ENCODE data around the gene ITGB2. TPM values are rescaled to one million over a fixed set of nuclear protein-coding genes. Genes with fewer than 3 reads are reported as not detected.
A peak's percentile ranks its signal among the peaks of the same experiment; 100 is the strongest.

The ITGB2 gene
- 56.8 TPM for total RNA-seq (ENCODE audit: insufficient read depth, low replicate concordance)

DNA sequence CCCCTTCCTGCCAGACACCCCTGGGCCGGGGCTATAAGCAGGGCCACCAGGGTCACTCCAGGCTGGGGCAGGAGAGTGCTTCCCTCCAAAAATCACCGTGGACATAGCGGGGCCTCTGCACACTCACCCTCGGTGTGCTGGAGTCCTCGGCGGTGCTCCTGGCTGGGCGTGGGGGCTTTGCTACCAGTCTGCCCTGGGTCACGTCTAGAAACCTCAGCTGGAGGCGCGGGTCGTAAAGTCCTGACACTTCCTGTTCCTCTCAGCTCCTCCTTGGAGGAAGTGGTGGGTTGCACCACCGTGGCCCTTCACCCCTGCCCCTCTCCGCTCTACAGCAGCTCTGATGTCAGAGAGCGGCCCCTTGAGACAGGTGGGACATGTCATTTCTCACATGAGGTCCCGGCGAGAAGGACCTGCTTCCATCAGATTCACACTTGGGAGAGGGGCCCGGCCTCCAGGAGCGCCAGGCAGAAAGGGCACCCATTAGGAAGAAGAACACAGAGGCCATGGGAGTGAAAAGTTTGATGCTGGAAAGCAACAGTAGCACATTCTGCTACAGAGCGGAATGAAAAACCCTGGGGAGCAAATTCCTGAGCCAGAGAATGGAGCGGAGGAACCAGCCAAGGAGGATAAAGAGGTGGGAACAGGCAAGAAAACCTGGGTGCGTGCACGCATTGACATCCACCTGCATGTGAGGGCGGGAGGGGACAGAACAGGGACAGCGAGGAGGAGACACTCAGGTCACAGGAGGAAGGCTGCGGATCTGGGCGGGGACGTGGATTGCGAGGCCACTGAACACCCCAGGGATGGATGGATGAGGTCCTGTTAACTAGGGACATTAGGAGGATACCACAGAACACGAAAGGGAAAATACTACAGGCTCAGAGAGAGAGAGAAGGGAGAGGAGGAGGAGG, at the start of gene ITGB2:
Gene ITGB2 (minus strand): TSS at position 206 of the 911 bp plus-strand sequence. CDS start 10,117 bp downstream, outside the sequence.
- no peak for DNase-seq (ENCODE audit: low spot score)

- peak; percentile 45 for DNase-seq (ENCODE audit: low spot score)
Measured at GRCh38 chr21:44969931-44970755, 49.4 kb upstream of the ITGB2 start.

DNA sequence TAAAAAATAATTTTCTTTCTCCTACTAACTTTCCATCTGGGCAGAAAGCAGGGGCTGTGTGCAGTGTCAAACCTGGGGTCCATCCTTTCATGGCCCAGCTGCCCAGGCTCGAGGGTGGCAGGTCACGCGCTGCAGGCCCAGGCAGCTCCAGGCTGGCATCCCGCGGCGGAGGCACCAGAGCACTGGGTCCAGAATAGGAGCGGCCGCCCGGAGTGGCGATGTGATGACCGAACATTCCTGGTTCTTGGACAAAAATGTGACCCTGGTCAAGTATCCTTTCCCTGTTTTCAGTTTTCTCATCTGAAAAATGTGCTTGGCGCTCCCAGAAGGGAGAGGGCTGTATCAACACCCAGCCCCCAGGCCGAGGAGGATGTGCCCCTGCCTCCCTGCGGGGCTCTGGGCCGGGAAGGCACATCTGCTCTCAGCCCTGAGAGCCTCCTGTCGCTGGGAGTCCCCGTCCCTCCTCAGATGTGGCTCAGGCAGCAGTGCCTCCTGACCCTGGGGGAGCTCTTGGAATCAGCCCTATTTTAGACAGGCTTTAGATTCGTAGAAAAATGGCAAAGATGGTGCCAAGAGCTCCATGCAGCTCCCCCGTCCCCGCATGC, 48.5 kb upstream of the ITGB2 start:
- DNase-seq (ENCODE audit: low spot score) = no peak

DNA sequence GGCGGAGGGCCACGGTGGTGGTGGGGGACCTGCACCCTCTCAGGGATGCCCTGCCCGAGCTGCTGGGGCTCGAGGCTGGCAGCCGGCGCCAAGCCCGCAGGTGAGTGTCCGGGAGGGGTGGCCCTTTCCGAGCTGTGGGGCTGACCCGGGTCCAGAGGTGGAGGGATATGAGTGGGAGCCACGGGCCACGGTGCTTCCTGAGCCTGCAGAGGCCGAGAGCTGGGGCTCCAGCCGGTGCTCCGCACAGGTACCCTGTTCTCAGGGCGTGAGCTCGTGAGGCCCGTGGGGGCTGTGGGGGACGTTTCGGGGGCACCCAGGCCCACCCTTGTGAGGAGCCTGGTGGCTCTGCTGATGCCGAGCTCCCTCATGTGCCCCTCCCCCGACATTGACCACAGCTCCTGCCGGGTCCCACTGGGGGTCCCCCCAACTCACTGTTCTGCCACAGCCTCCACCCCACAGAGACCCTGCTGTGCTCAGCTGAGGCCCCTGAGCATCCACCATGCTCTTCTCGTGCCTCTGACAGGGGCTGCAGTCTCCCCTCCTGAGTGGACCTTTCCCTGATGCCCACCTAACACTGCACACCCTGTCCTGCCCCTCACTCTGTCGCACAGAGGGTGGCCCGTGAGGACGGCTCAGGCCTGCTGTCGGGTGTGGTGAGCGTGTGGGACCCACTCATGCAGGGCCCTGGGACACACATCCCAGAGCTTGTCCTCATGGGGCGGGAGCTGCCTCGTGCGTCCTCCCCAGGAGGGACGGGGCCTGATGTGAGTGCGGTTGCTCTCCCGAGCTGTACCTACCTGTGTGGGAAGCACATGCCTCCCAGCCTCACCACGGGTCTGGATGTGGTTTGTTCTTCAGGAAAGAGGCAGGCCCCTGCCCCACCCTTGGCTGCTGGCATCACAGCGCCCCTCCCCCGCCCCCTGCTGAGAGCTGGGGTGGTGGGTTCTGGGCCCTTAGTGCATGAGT, 46.7 kb upstream of the ITGB2 start:
- DNase-seq (ENCODE audit: low spot score) = no peak

DNA sequence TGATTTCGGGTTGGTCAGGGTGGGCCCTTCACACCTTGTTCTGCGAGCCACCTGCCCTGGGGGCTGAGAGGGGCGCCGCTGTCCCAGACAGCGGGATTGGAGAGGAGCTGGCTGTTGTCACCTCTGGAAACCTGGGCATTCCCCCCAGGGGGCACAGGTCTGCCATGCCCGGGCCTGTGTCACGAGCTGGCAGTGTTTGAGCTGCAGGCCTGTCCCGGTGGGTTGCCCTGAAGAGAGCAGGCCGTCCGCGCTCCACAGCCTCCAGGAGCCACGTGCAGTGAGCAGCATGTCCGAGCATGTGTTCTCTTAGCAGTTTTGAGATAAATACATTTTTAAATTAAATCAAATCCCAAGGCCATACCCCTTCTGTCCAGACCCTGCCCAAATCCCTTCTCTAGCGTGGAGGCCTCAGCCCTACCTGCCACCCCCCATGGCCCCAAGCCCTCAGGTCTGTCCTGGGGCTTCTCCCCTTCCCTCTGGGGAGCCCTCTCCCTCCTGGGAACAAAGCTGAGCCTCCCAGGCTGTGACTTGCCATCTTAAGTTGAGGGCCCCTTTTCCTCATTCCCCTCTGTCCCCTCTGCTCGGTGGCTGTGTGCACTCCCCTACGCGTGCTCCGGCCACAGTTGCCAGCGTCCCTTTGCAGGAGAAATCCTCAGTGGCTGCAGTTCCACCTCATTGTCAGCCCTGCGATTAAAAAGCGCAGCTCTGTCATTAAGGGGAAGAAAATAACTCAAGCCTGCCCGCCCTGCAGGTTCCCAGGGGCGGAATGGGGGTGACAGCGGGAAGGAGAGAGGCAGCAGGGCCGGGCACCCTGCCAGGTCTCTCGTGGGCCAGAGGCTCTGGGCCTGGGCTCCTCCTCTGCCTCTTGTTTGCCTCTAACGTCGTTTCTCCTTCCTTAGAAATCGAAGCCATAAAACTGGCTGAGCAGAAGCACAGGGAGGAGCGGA, 45.7 kb upstream of the ITGB2 start:
- peak; percentile 59 for DNase-seq (ENCODE audit: low spot score)

GRCh38 chr21:44965251-44966022, 44.7 kb upstream of the ITGB2 start:
- DNase-seq (ENCODE audit: low spot score) = no peak

GRCh38 chr21:44964381-44964780, 43.7 kb upstream of the ITGB2 start:
- DNase-seq (ENCODE audit: low spot score) = no peak

DNA sequence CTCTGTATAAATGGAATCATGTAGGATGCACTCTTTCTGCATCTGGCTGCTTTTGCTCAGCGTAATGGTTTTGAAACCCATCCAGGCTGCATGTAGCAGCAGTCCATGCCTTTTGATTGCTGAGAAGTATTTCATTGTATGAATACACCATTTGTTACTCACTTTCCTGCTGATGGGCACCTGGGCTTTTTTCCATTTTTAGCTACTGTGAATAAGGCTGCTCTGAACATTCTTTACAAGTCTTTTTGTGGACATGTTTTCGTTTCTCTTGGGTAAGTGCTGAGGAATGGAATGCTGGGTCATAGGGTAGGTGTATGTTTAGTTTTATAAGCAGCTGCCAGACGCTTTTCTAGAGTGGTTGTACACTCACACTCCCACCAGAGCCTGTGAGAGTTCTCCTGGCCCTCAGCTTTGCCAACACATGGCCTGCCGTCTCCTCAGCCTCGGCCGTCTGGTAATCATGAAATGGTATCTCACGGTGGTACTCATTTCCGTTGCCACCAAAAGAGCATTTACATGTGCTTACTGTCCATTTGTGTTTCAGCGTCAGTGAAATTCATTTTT, 41.8 kb upstream of the ITGB2 start:
- DNase-seq (ENCODE audit: low spot score) = peak; percentile 77

DNA sequence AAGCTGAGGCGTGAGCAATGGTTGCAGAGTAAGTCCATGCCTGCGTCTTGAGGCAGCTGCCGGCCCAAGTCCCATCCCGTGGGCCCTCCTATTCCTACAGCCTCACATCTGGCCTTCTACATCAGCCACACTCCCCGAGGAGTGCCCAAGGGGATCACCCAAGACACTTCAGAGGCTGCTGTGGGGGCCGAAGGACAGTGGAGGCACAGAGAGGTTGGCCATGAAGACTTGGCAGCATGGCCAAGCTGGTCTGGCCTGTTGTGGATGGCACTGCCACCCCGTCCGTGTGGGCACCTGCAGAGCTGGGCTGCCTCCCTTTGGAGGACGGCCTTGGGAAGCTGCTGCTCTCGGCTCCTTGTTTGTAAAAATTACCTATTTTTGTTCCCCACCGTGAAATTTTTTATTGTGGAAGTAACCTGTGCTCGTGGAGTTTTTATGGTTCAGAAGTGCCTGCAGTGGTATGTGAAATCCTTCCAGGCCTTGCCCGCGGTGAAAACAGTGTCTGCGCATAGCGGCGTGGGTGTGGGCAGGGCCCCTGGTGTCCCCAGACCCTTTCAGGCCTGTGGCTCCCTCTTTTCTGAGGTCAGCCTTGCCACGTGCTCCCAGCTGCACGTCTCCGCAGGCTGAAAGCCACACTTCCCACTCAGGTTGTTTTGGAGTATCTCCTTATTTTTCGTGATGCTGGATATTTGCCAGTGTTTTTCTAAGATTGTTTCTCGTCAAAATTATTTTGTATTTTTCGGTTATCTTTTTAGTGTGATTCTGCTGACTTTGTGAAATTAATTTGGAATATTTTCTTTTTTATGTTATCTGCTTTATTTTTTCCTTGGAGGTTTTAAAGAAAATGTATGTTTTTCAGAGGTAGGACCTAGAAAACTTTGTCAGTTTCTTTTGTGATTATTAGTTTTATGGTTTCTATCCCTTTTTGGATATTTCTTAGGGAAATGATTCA, 39.7 kb upstream of the ITGB2 start:
- no peak for DNase-seq (ENCODE audit: low spot score)

GRCh38 chr21:44959376-44960091, 38.8 kb upstream of the ITGB2 start:
- DNase-seq (ENCODE audit: low spot score) = no peak

DNA sequence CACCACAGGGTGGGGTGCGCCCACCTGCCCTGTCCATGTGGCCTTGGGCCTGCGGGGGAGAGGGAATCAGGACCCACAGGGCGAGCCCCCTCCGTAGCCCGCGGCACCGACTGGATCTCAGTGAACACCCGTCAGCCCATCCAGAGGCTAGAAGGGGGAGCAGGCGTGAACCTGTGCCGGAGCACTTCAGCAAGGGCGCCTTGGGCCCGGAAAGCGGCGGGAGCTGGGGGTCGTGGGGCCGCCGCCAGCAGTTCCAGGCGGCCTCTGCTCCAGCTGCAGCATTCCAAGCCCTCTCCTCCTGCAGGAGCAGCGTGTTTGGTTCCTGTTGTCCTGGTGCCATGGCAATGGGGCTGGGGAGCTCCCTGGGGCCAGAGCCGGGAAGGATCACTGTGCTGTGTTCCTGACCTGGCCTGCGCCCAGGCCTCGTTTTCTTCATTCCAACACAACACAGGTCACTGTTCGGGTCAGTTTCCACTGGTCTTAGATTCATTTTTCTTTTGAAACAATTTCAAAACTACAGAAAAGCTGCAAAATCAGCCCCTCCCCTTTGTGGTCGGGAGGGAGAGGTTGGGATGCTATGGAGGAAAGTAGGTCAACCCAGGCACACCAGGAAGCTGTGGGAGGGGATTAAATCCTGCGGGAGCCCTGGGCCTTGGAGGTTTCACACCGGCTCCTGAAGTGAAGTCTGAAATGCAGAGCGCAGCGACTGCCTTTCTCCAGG, 37.9 kb upstream of the ITGB2 start:
- peak; percentile 89 for DNase-seq (ENCODE audit: low spot score)

GRCh38 chr21:44957901-44958451, 37.3 kb upstream of the ITGB2 start:
- no peak for DNase-seq (ENCODE audit: low spot score)

DNA sequence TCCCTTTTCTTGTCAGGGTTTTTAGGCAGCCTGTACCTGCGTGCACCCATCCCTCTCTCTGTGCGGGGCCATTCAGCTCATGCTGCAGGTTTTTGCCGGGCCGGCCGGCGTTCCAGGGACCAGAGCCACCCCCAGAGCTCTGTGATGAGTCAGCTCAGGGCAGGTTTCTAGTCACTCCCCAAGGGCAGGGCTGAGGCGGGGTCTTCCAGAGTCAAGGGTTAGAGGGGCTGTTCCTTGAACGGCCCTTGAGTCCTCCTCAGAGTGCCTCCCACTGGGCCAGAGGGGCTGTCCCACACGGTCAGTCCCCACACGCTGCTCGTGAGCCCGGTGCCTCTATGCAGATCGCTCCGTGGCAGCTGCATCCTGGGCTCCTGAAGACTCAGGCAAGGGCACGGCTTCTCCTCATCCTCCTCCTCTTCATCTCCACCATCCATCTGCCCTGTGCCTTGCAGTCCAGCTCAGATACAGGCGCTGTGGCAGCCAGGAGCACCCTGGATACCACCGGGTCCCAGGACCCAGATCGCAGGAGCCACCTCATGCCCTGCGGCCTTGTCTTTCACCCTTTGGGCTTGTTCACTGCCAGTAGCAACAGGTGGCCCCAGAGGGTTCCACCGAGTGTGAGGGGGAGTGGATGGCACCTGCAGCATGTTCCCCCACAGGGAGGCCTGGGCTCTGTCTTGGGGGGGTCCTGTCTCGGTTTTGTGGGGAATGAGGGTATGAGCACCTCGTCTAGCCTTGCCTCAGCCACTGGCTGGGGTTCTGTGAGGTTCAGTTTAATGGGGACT, 36.5 kb upstream of the ITGB2 start:
- DNase-seq (ENCODE audit: low spot score) = no peak

GRCh38 chr21:44956356-44957046, 35.8 kb upstream of the ITGB2 start:
- no peak for DNase-seq (ENCODE audit: low spot score)

Data from umbilical cord (tissue), 2 donors.